BLaER1 (cell line): ENCODE results near the gene ASF1B.

Experiments
- H3K27ac ChIP-seq: shearing (Covaris generic); formaldehyde crosslinking; 2 replicates; pipeline ENCODE4 v1.8.1; 2022
- H3K27me3 ChIP-seq: shearing (Covaris generic); formaldehyde crosslinking; 2 replicates; pipeline ENCODE4 v1.8.1; 2022
- H3K36me3 ChIP-seq: shearing (Covaris generic); formaldehyde crosslinking; 2 replicates; pipeline ENCODE4 v1.8.1; 2022
- H3K4me1 ChIP-seq: shearing (Covaris generic); formaldehyde crosslinking; 2 replicates; pipeline ENCODE4 v1.8.1; 2022
- H3K4me2 ChIP-seq: shearing (Covaris generic); formaldehyde crosslinking; 2 replicates; pipeline ENCODE4 v1.8.1; 2022
- H3K4me3 ChIP-seq: shearing (Covaris generic); formaldehyde crosslinking; 2 replicates; pipeline ENCODE4 v1.8.1; 2022
- H3K9ac ChIP-seq: shearing (Covaris generic); formaldehyde crosslinking; 2 replicates; pipeline ENCODE4 v1.8.1; 2022
- H3K9me3 ChIP-seq: shearing (Covaris generic); formaldehyde crosslinking; 2 replicates; pipeline ENCODE4 v1.8.1; 2022
- H4K20me1 ChIP-seq: shearing (Covaris generic); formaldehyde crosslinking; 2 replicates; pipeline ENCODE4 v1.8.1; 2022
- Cebpa-rat ChIP-seq: shearing (Covaris generic); IDR thresholded peaks from 2 replicates; pipeline ENCODE4 v1.8.1; 2022

Gene ASF1B

GRCh38 chr19:14091081-14091812 lies 45.1 kb downstream of the ASF1B start:
- no peaks in the 10 kb centered on the region for H3K27me3 ChIP-seq
- H3K9me3 ChIP-seq, result peaks cover 15% of the 10 kb centered on the region
- H3K4me2 ChIP-seq, result peak overlapping the region; percentile 81
- H3K9ac ChIP-seq, result peak overlapping the region; percentile 81
- no peak for TF ChIP-seq Cebpa-rat
- peak overlapping the region; percentile 84 for H3K4me3 ChIP-seq
- H3K4me1 ChIP-seq, result peaks cover 24% of the 10 kb centered on the region
- peak overlapping the region; percentile 84 for H3K27ac ChIP-seq
- H3K36me3 ChIP-seq, result peaks cover 33% of the 10 kb centered on the region
- H4K20me1 ChIP-seq, result peaks cover 20% of the 10 kb centered on the region

- peaks cover 20% of the 10 kb centered on the region for H4K20me1 ChIP-seq
- peak within 1 kb of the TSS; percentile 84 for H3K27ac ChIP-seq
- H3K9ac ChIP-seq, result peak within 1 kb of the TSS; percentile 82
- H3K27me3 ChIP-seq, result no peaks in the 10 kb centered on the region
- TF ChIP-seq Cebpa-rat, result no peak
- H3K9me3 ChIP-seq, result peaks cover 15% of the 10 kb centered on the region
- peak within 1 kb of the TSS; percentile 84 for H3K4me3 ChIP-seq
- H3K4me2 ChIP-seq, result peak within 1 kb of the TSS; percentile 92
- H3K36me3 ChIP-seq, result peaks cover 36% of the 10 kb centered on the region
- peaks cover 24% of the 10 kb centered on the region for H3K4me1 ChIP-seq
Observed at GRCh38 chr19:14090509-14091080, 45.8 kb downstream of the ASF1B start, which contains the start of gene SAMD1. Gene SAMD1, minus strand, starts transcription at chr19:14090751.

- peak overlapping the region; percentile 82 for H3K9ac ChIP-seq
- no peak for TF ChIP-seq Cebpa-rat
- H3K27ac ChIP-seq, result peak overlapping the region; percentile 75
- H3K9me3 ChIP-seq, result peaks cover 15% of the 10 kb centered on the region
- H3K4me2 ChIP-seq, result peak overlapping the region; percentile 92
- peaks cover 24% of the 10 kb centered on the region for H3K4me1 ChIP-seq
- H3K27me3 ChIP-seq, result no peaks in the 10 kb centered on the region
- peaks cover 20% of the 10 kb centered on the region for H4K20me1 ChIP-seq
- H3K4me3 ChIP-seq, result peak overlapping the region; percentile 79
- peaks cover 43% of the 10 kb centered on the region for H3K36me3 ChIP-seq
Observed at GRCh38 chr19:14089662-14090508, 46.5 kb downstream of the ASF1B start.

GRCh38 chr19:14089412-14089661 lies 47.1 kb downstream of the ASF1B start:
- Histone ChIP-seq H3K27ac (peak overlapping the region; percentile 62; the same call in 1 of the 2 replicates), H3K4me1 (peaks cover 24% of the 10 kb centered on the region), H3K4me3 (peak overlapping the region; percentile 79), H3K9me3 (peaks cover 14% of the 10 kb centered on the region), H4K20me1 (peaks cover 20% of the 10 kb centered on the region), H3K4me2 (peak overlapping the region; percentile 92), H3K27me3 (no peaks in the 10 kb centered on the region), H3K36me3 (peaks cover 45% of the 10 kb centered on the region), H3K9ac (peak overlapping the region; percentile 82)
- TF ChIP-seq Cebpa-rat, result no peak

GRCh38 chr19:14088634-14089411 lies 47.6 kb downstream of the ASF1B start:
- H3K27ac ChIP-seq, result 0 out of 2 replicates have a peak overlapping the region, but pooled peaks have one; percentile 62
- TF ChIP-seq Cebpa-rat, result no peak
- no peaks in the 10 kb centered on the region for H3K27me3 ChIP-seq
- H3K4me1 ChIP-seq, result peaks cover 24% of the 10 kb centered on the region
- peaks cover 20% of the 10 kb centered on the region for H4K20me1 ChIP-seq
- peak overlapping the region; percentile 79 for H3K4me3 ChIP-seq
- H3K4me2 ChIP-seq, result peak overlapping the region; percentile 92
- H3K9ac ChIP-seq, result peak overlapping the region; percentile 82
- peaks cover 9% of the 10 kb centered on the region for H3K9me3 ChIP-seq
- H3K36me3 ChIP-seq, result peaks cover 45% of the 10 kb centered on the region

GRCh38 chr19:14086098-14086497 lies 50.3 kb downstream of the ASF1B start:
- peaks cover 38% of the 10 kb centered on the region for H3K36me3 ChIP-seq

GRCh38 chr19:14085309-14085995 lies 50.9 kb downstream of the ASF1B start, which contains the start of gene C19orf67:
Gene C19orf67, minus strand, starts transcription at chr19:14085783. Its CDS starts 156 bp downstream, at chr19:14085627.
- H3K27ac ChIP-seq, result no peak within 1 kb of the TSS
- peaks cover 20% of the 10 kb centered on the region for H4K20me1 ChIP-seq
- H3K4me1 ChIP-seq, result peaks cover 34% of the 10 kb centered on the region
- no peak within 1 kb of the TSS for H3K9ac ChIP-seq
- H3K36me3 ChIP-seq, result peaks cover 38% of the 10 kb centered on the region
- TF ChIP-seq Cebpa-rat, result no peak
- no peaks in the 10 kb centered on the region for H3K27me3 ChIP-seq
- no peak within 1 kb of the TSS for H3K4me3 ChIP-seq
- no peaks in the 10 kb centered on the region for H3K9me3 ChIP-seq
- H3K4me2 ChIP-seq, result no peak within 1 kb of the TSS

More at GRCh38 chr19:14086098-14086497, 50.3 kb downstream of the ASF1B start:
- no peak overlapping the region for H3K9ac ChIP-seq
- peaks cover 32% of the 10 kb centered on the region for H3K4me1 ChIP-seq
- H3K9me3 ChIP-seq, result no peaks in the 10 kb centered on the region
- no peak overlapping the region for H3K4me2 ChIP-seq
- H4K20me1 ChIP-seq, result peaks cover 20% of the 10 kb centered on the region
- H3K4me3 ChIP-seq, result no peak overlapping the region
- no peak overlapping the region for H3K27ac ChIP-seq
- TF ChIP-seq Cebpa-rat, result no peak
- no peaks in the 10 kb centered on the region for H3K27me3 ChIP-seq

GRCh38 chr19:14082675-14082960 lies 53.8 kb downstream of the ASF1B start:
- Histone ChIP-seq H3K9ac (0 out of 2 replicates have a peak overlapping the region, but pooled peaks have one; percentile 76), H3K4me1 (peaks cover 39% of the 10 kb centered on the region), H3K27ac (no peak overlapping the region), H3K36me3 (peaks cover 24% of the 10 kb centered on the region), H3K27me3 (no peaks in the 10 kb centered on the region), H3K9me3 (no peaks in the 10 kb centered on the region), H3K4me2 (peak overlapping the region; percentile 87), H3K4me3 (no peak overlapping the region), H4K20me1 (no peaks in the 10 kb centered on the region)
- TF ChIP-seq Cebpa-rat, result no peak
